Uterus (tissue), 2 donors: Measurements from ENCODE around the gene PLP2.

Experiments
- CTCF ChIP-seq, 4 experiments: fragments of 200-600 bp in 2 of 4; fragments of 450-650 bp in 2 of 4; sonication (generic) in 2 of 4; IDR thresholded peaks; one replicate each; pipeline ENCODE4 v1.5.1; 2016 to 2019; ENCODE audit warnings: antibody characterized with exemption in 4 of 4, mild to moderate bottlenecking in 2 of 4, moderate library complexity in 1 of 4
- POLR2A ChIP-seq, 2 donors: fragments of 450-650 bp; IDR thresholded peaks; one replicate each; pipeline ENCODE4 v1.6.1; 2016; ENCODE audit warnings: antibody characterized with exemption in 2 of 2, mild to moderate bottlenecking in 1 of 2, moderate library complexity in 1 of 2

GRCh38 chrX:49220100-49220499, 48.4 kb downstream of the PLP2 start:
- TF ChIP-seq POLR2A (IDR thresholded peaks at IDR 0.05) = no peak
- TF ChIP-seq CTCF (IDR thresholded peaks at IDR 0.05) = no peak
